ENCODE measurements around the gene INSL4. TPM values are rescaled to one million over a fixed set of nuclear protein-coding genes. Genes with fewer than 3 reads are reported as not detected.

INSL4 gene
- total RNA-seq, 1 experiment from 2014 or later, result not detected

DNA sequence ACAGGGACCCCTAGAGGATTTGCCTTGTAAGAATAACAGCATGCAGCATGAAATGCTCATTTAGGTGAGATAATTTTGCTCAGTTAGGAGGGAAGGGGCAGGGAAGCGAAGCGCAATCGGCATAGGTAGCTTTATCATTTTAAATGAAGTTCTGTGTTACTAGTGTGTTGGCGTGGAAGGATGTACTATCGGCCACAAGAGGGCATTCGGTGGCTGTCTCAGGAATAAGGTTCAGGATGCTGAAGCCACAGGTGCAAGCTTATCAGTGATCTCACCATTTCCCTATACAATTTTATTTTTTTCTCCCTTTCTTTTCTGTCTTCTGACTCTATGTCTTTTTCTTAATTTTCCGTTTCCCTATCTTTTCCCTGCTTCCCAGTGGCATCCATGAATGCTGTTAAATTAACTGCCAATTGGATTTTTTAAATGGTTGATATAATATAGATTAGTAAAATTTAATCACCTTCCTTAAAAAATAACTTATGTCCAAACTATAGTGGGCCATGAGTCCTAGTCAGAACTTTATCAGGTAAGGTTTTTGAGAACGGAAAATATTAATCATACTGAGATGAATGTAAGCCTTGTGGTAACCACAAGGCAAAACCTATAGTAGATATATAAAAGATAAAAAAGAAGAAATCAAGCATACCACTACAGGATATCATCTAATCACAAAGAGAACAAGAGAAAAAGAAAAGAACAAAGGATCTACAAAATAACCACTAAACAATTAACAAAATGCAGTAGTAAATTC lies 44.6 kb upstream of the INSL4 start:
- H3K9me3 Mint-ChIP-seq, result no peaks in the 10 kb centered on the region
- H3K4me1 Mint-ChIP-seq, result peaks cover 5 to 6% of the 10 kb centered on the region in 2 experiments
- Histone ChIP-seq H3K4me2 (ENCODE audit: insufficient read depth, insufficient read length, low read length) (no peak overlapping the region), H3K79me1 (ENCODE audit: insufficient read depth, low read depth, low read length, poor library complexity, severe bottlenecking) (no peaks in the 10 kb centered on the region), H3K23ac (ENCODE audit: insufficient read length, low read depth, low read length) (no peak overlapping the region), H2AFZ (ENCODE audit: low read length) (no peak overlapping the region), H2BK120ac (ENCODE audit: low read depth, low read length, poor library complexity, severe bottlenecking) (no peak overlapping the region), H3K4me1 (ENCODE audit: insufficient read depth, low read length) (no peaks in the 10 kb centered on the region), H2BK15ac (ENCODE audit: low read depth, low read length) (no peak overlapping the region), H3K56ac (ENCODE audit: insufficient read length, low read depth, low read length) (no peak overlapping the region), H4K8ac (replicated peaks; ENCODE audit: insufficient read length, low read depth, low read length) (no peak overlapping the region), H4K91ac (ENCODE audit: insufficient read length, low read depth, low read length) (no peak overlapping the region), H3T11ph (ENCODE audit: low read length) (no peak overlapping the region), H4K5ac (ENCODE audit: insufficient read length, low read depth, low read length) (no peak overlapping the region), H4K20me1 (ENCODE audit: control insufficient read depth, insufficient read depth, insufficient read length) (no peaks in the 10 kb centered on the region), H3K27me3 (ENCODE audit: insufficient read depth, low read length) (no peaks in the 10 kb centered on the region), H2AK5ac (ENCODE audit: insufficient read length, low read length) (no peak overlapping the region), H3K9me3 (ENCODE audit: control insufficient read depth, low read depth, low read length) (no peaks in the 10 kb centered on the region), H3K4ac (ENCODE audit: low read depth, low read length) (no peak overlapping the region), H3K18ac (ENCODE audit: insufficient read length, low read depth, low read length) (no peak overlapping the region), H3K27ac (ENCODE audit: insufficient read length, low read depth, low read length) (no peak overlapping the region), H3K23me2 (ENCODE audit: insufficient read length, low read depth, low read length, poor library complexity, severe bottlenecking) (no peaks in the 10 kb centered on the region), H2BK5ac (ENCODE audit: insufficient read length, low read length) (no peak overlapping the region), H3K79me2 (ENCODE audit: insufficient read depth, low read length) (no peaks in the 10 kb centered on the region), H3K9ac (ENCODE audit: extremely low read depth, insufficient read length, low read length) (no peak overlapping the region), H2BK20ac (ENCODE audit: low read depth, low read length, poor library complexity, severe bottlenecking) (no peak overlapping the region), H2BK12ac (ENCODE audit: insufficient read length, low read depth, low read length) (no peak overlapping the region), H3K14ac (ENCODE audit: insufficient read depth, low read length) (no peak overlapping the region)
- H3K27me3 Mint-ChIP-seq (ENCODE audit: low read depth), result no peaks in the 10 kb centered on the region
- H3K4me3 Mint-ChIP-seq, result no peak overlapping the region; a peak in 1 of 5 replicates
- DNase-seq, result peak; percentile 69
- TF ChIP-seq, protein P1, sequence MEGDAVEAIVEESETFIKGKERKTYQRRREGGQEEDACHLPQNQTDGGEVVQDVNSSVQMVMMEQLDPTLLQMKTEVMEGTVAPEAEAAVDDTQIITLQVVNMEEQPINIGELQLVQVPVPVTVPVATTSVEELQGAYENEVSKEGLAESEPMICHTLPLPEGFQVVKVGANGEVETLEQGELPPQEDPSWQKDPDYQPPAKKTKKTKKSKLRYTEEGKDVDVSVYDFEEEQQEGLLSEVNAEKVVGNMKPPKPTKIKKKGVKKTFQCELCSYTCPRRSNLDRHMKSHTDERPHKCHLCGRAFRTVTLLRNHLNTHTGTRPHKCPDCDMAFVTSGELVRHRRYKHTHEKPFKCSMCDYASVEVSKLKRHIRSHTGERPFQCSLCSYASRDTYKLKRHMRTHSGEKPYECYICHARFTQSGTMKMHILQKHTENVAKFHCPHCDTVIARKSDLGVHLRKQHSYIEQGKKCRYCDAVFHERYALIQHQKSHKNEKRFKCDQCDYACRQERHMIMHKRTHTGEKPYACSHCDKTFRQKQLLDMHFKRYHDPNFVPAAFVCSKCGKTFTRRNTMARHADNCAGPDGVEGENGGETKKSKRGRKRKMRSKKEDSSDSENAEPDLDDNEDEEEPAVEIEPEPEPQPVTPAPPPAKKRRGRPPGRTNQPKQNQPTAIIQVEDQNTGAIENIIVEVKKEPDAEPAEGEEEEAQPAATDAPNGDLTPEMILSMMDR (conservative IDR thresholded peaks at IDR 0.05), result peak; percentile 86
- WGBS (ENCODE audit: extremely low coverage, insufficient read length, low lambda C conversion rate), result no CpG with 5 or more reads among the region's 8 CpGs
- H3K27ac Mint-ChIP-seq, result no peak overlapping the region; a peak in 1 of 7 replicates
- no peaks in the 10 kb centered on the region for H3K36me3 Mint-ChIP-seq (ENCODE audit: insufficient read depth in 1 of 3, low read depth in 3 of 3)

All from H9 (cell line).